ENCODE data around the gene RPL23. TPM values are rescaled to one million over a fixed set of nuclear protein-coding genes. Genes with fewer than 3 reads are reported as not detected.
"Not testable (repeated sequence)": the region's sequence is repeated elsewhere in the genome, so short reads cannot be mapped to it uniquely, and the experiment has no call there.

The RPL23 gene
- total RNA-seq, 1 donor from 2014 or later, result 850 TPM

GRCh38 chr17:38867179-38867967 is 13.9 kb upstream of the RPL23 start:
- peaks cover 24% of the 10 kb centered on the region for H3K27me3 Mint-ChIP-seq (ENCODE audit: unreplicated experiment)
- peaks cover 23% of the 10 kb centered on the region for H3K9me3 Mint-ChIP-seq (ENCODE audit: unreplicated experiment)
- H3K4me1 Mint-ChIP-seq (ENCODE audit: low read depth, unreplicated experiment), result peaks cover 18% of the 10 kb centered on the region
- peak; percentile 71 for DNase-seq
- H3K36me3 Mint-ChIP-seq (ENCODE audit: unreplicated experiment), result no peaks in the 10 kb centered on the region
- H3K27ac Mint-ChIP-seq (ENCODE audit: unreplicated experiment), result peak overlapping the region; percentile 85
- peak overlapping the region; percentile 86 for H3K4me3 Mint-ChIP-seq (ENCODE audit: unreplicated experiment)
- TF ChIP-seq CTCF (IDR thresholded peaks at IDR 0.05; ENCODE audit: partially characterized antibody, unreplicated experiment), result peak; percentile 66

- Mint-ChIP-seq H3K36me3 (ENCODE audit: unreplicated experiment) (no peaks in the 10 kb centered on the region), H3K27ac (ENCODE audit: unreplicated experiment) (no peak overlapping the region), H3K27me3 (ENCODE audit: unreplicated experiment) (peaks cover 16% of the 10 kb centered on the region), H3K4me3 (ENCODE audit: unreplicated experiment) (no peak overlapping the region), H3K4me1 (ENCODE audit: low read depth, unreplicated experiment) (peaks cover 11% of the 10 kb centered on the region), H3K9me3 (ENCODE audit: unreplicated experiment) (peaks cover 27% of the 10 kb centered on the region)
- no peak for DNase-seq
- no peak for TF ChIP-seq CTCF (IDR thresholded peaks at IDR 0.05; ENCODE audit: partially characterized antibody, unreplicated experiment)
These were observed 11.3 kb upstream of the RPL23 start for GRCh38 chr17:38864636-38865398.

- DNase-seq, result no peak
- Mint-ChIP-seq H3K4me1 (ENCODE audit: low read depth, unreplicated experiment) (no peaks in the 10 kb centered on the region), H3K27me3 (ENCODE audit: unreplicated experiment) (peaks cover 3% of the 10 kb centered on the region), H3K27ac (ENCODE audit: unreplicated experiment) (no peak overlapping the region), H3K9me3 (ENCODE audit: unreplicated experiment) (peaks cover 5% of the 10 kb centered on the region), H3K36me3 (ENCODE audit: unreplicated experiment) (no peaks in the 10 kb centered on the region), H3K4me3 (ENCODE audit: unreplicated experiment) (no peak overlapping the region)
- no peak for TF ChIP-seq CTCF (IDR thresholded peaks at IDR 0.05; ENCODE audit: partially characterized antibody, unreplicated experiment)
These were observed 7.9 kb upstream of the RPL23 start for GRCh38 chr17:38861399-38861843.

GRCh38 chr17:38857271-38857670 is 3.8 kb upstream of the RPL23 start:
- Mint-ChIP-seq H3K9me3 (ENCODE audit: unreplicated experiment) (peaks cover 16% of the 10 kb centered on the region), H3K36me3 (ENCODE audit: unreplicated experiment) (no peaks in the 10 kb centered on the region), H3K4me3 (ENCODE audit: unreplicated experiment) (no peak overlapping the region), H3K27ac (ENCODE audit: unreplicated experiment) (no peak overlapping the region), H3K4me1 (ENCODE audit: low read depth, unreplicated experiment) (peaks cover 5% of the 10 kb centered on the region), H3K27me3 (ENCODE audit: unreplicated experiment) (peaks cover 3% of the 10 kb centered on the region)
- no peak for TF ChIP-seq CTCF (IDR thresholded peaks at IDR 0.05; ENCODE audit: partially characterized antibody, unreplicated experiment)
- DNase-seq, result no peak

- not testable (repeated sequence) for H3K36me3 Mint-ChIP-seq (ENCODE audit: unreplicated experiment); H3K27me3 Mint-ChIP-seq (ENCODE audit: unreplicated experiment); H3K4me3 Mint-ChIP-seq (ENCODE audit: unreplicated experiment); H3K27ac Mint-ChIP-seq (ENCODE audit: unreplicated experiment); DNase-seq
- Mint-ChIP-seq H3K4me1 (ENCODE audit: low read depth, unreplicated experiment) (peaks cover 13% of the 10 kb centered on the region), H3K9me3 (ENCODE audit: unreplicated experiment) (peaks cover 15% of the 10 kb centered on the region)
These were observed 1.7 kb upstream of the RPL23 start for GRCh38 chr17:38855101-38855714.

Data from glutamatergic neuron (in vitro differentiated cells).